ENCODE data around the gene KLHL34.

GRCh38 chrX:21662761-21663160 lies 4.6 kb upstream of the KLHL34 start:
- TF ChIP-seq ZNF384 (IDR thresholded peaks at IDR 0.05) (no peak), SUZ12 (IDR thresholded peaks at IDR 0.05) (no peak), FOXM1 (IDR thresholded peaks at IDR 0.05; ENCODE audit: borderline replicate concordance) (no peak), L3MBTL2 (conservative IDR thresholded peaks at IDR 0.05) (no peak), FOXK2 (IDR thresholded peaks at IDR 0.05) (no peak), HDGF (IDR thresholded peaks at IDR 0.05; ENCODE audit: borderline replicate concordance) (no peak)
